ENCODE results near the gene ORAI1. TPM values are rescaled to one million over a fixed set of nuclear protein-coding genes. Genes with fewer than 3 reads are reported as not detected.

Gene ORAI1
- total and polyA plus RNA-seq, 2 of the 13 experiments (the other 11 are each of a cell fraction or from before 2014, with no cell fraction given), result 9.2 to 17.2 TPM

GRCh38 chr12:121626087-121626852 is at the start of gene ORAI1 (continued):
- TF ChIP-seq AKNA (CRISPR knock-in tag; IDR thresholded peaks at IDR 0.05; ENCODE audit: borderline replicate concordance) (0 out of 2 replicates have a peak, but pooled peaks have one; percentile 43), ZNF501 (CRISPR knock-in tag; IDR thresholded peaks at IDR 0.05) (peak; percentile 37; the same call in 1 of the 2 replicates), E2F2 (CRISPR knock-in tag; IDR thresholded peaks at IDR 0.05; ENCODE audit: borderline replicate concordance) (peak; percentile 81; the same call in 1 of the 2 replicates), DMAP1 (CRISPR knock-in tag; IDR thresholded peaks at IDR 0.05) (no peak), THAP8 (CRISPR knock-in tag; IDR thresholded peaks at IDR 0.05; ENCODE audit: borderline replicate concordance) (no peak), ZNF576 (CRISPR knock-in tag; IDR thresholded peaks at IDR 0.05) (no peak), DMTF1 (CRISPR knock-in tag; IDR thresholded peaks at IDR 0.05) (no peak), ZNF282 (IDR thresholded peaks at IDR 0.05; ENCODE audit: partially characterized antibody) (no peak), ETV5 (CRISPR knock-in tag; IDR thresholded peaks at IDR 0.05; ENCODE audit: borderline replicate concordance) (peak; percentile 35; the same call in 1 of the 2 replicates), ZNF740 (CRISPR knock-in tag; IDR thresholded peaks at IDR 0.05) (no peak), ZNF550 (CRISPR knock-in tag; IDR thresholded peaks at IDR 0.05; ENCODE audit: borderline replicate concordance) (no peak), TBX3 (IDR thresholded peaks at IDR 0.05; ENCODE audit: borderline replicate concordance) (no peak), NR2C2 (CRISPR knock-in tag; IDR thresholded peaks at IDR 0.05; ENCODE audit: borderline replicate concordance) (no peak), ZFAT (CRISPR knock-in tag; conservative IDR thresholded peaks at IDR 0.05) (no peak), ZNF704 (CRISPR knock-in tag; IDR thresholded peaks at IDR 0.05; ENCODE audit: borderline replicate concordance) (no peak), SALL1 (CRISPR knock-in tag; IDR thresholded peaks at IDR 0.05) (peak; percentile 69), SOX5 (CRISPR knock-in tag; IDR thresholded peaks at IDR 0.05; ENCODE audit: borderline replicate concordance) (no peak; the same call in 1 of the 2 replicates)
